Ovary (tissue), 9 donors: ENCODE results near the gene LVRN. TPM values are rescaled to one million over a fixed set of nuclear protein-coding genes. Genes with fewer than 3 reads are reported as not detected.

Experiments
- DNase-seq, 5 donors: peaks; one replicate each; pipeline ENCODE4 v3.0.0-alpha.2; 2019 to 2020
- H3K27ac ChIP-seq, 2 donors: fragments of 200-600 bp; one replicate each; pipeline versions ENCODE4 v1.5.1 to v1.8.0; 2019 to 2022
- H3K27me3 ChIP-seq: fragments of 200-600 bp; one replicate; pipeline ENCODE4 v1.8.0; 2022
- H3K36me3 ChIP-seq: fragments of 200-600 bp; sonication (generic); one replicate; pipeline ENCODE4 v1.5.1; 2019
- H3K4me1 ChIP-seq: one replicate; pipeline ENCODE4 v1.8.1; 2013; ENCODE audit warnings: mild to moderate bottlenecking, moderate library complexity; ENCODE audit not compliant: insufficient read depth
- H3K4me3 ChIP-seq: fragments of 200-600 bp; sonication (generic); one replicate; pipeline ENCODE4 v1.5.1; 2017
- H3K9me3 ChIP-seq, 2 donors: fragments of 200-600 bp in 1 of 2; sonication (generic) in 1 of 2; one replicate each; pipeline versions ENCODE4 v1.5.1 to v1.8.1; 2013 to 2019; ENCODE audit warnings: mild to moderate bottlenecking in 1 of 2, moderate library complexity in 1 of 2
- CTCF ChIP-seq, 3 donors: fragments of 450-650 bp in 2 of 3; fragments of 200-600 bp in 1 of 3; IDR thresholded peaks; one replicate each; pipeline versions ENCODE4 v1.5.1 to v1.8.0; 2016 to 2022; ENCODE audit warnings: antibody characterized with exemption in 3 of 3, mild to moderate bottlenecking in 1 of 3
- EP300 ChIP-seq: sonication (generic); formaldehyde crosslinking; IDR thresholded peaks from one replicate; pipeline ENCODE4 v1.6.1; 2017; ENCODE audit warnings: antibody characterized with exemption
- POLR2A ChIP-seq: fragments of 450-650 bp; IDR thresholded peaks from one replicate; pipeline ENCODE4 v1.6.1; 2017; ENCODE audit warnings: antibody characterized with exemption, mild to moderate bottlenecking, moderate library complexity
- WGBS, 3 donors: extraction: QIAGEN DNeasy Blood & Tissue Kit in 1 of 3; methylation state at CpG; one replicate each; pipeline versions ENCODE4 v1.1.5 to v1.1.7; 2013 to 2017; 5-methylcytosine and 5-hydroxymethylcytosine counted together
- intact Hi-C, 4 donors: fragments of 100-400 bp; cut with DNase I; formaldehyde crosslinking; loops; one replicate each; pipeline versions ENCODE4 v1.11.0 to v1.15.1; 2022 to 2023
- polyA plus RNA-seq, 2 donors: library from polyadenylated mRNA; stranded (reverse); fragments of 200-250 nt in 1 of 2; fragments of 350-450 nt in 1 of 2; fragmentation: Illumina TruSeq in 1 of 2; extraction: RNeasy Lipid Tissue Mini Kit (QIAGEN cat#74804) in 1 of 2; gene quantifications; one replicate each; pipeline ENCODE4 v1.2.3, GENCODE V29; 2013 to 2014
- total RNA-seq, 7 donors: library from RNA; depleted of rRNA in 2 of 7; stranded (reverse); fragments of >200 nt in 2 of 7; fragmentation: NEBNext Ultra II Directional in 3 of 7; extraction: Animal tissue kit (Norgen Biotek cat#: 25700) in 3 of 7; gene quantifications; one replicate each; pipeline versions ENCODE4 v1.1.0 to v1.2.4, GENCODE V29; 2016 to 2023
- donor health status: DM: no; HTN: no; CAD: no; lungs with moderate emphysema.
- donor health status: DM: no; HTN: no; CAD: no.
- donor health status: Bipolar disorder and iron deficiency.
- donor health status: DM: yes; HTN: yes; CAD: no.
- donor health status: DM: no; HTN: no; CAD: no.
- donor health status: DM: yes; HTN: yes; CAD: no.

The LVRN gene
- total and polyA plus RNA-seq, 9 donors: 0.53 to 5.6 (median 1.6) TPM

DNA sequence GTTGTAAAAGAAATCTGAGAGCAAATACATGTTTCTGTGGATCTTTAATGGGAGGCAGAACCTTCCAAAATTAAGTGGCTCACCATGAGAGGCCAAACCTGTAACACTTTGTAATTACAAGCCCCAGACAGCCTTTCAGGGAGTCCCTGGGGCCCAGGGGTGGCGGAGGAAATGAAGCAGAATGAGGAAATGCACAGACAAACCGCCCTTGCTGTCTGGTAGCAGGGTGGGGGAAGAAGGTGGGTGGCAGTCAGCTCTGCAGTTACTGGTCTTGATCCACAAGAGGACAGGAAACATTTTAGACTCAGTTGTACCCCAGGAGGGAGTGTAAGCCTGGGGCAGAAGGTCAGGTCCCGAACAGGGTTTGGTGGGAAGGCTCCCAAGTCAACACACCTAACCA lies 76.5 kb downstream of the LVRN start:
- intact Hi-C loops: no loop called here
- TF ChIP-seq EP300: no peak
- TF ChIP-seq CTCF (IDR thresholded peaks at IDR 0.05): no peak
- TF ChIP-seq POLR2A: no peak
- no peak overlapping the region for H3K27ac ChIP-seq
- no peaks in the 10 kb centered on the region for H3K27me3 ChIP-seq
- H3K36me3 ChIP-seq: no peaks in the 10 kb centered on the region
- no peak overlapping the region for H3K4me3 ChIP-seq
- WGBS, 3 donors: 84 to 91% (median 88%) methylated on average over 3 of the region's 3 CpGs
- H3K9me3 ChIP-seq: no peaks in the 10 kb centered on the region
- H3K4me1 ChIP-seq: no peaks in the 10 kb centered on the region
- no peak for DNase-seq

- intact Hi-C loops: no loop called here
- no peaks in the 10 kb centered on the region for H3K27me3 ChIP-seq
- no peak for TF ChIP-seq EP300
- TF ChIP-seq POLR2A: no peak
- no peak for TF ChIP-seq CTCF (IDR thresholded peaks at IDR 0.05)
- DNase-seq: no peak
- no peaks in the 10 kb centered on the region for H3K36me3 ChIP-seq
- no peaks in the 10 kb centered on the region for H3K4me1 ChIP-seq
- H3K27ac ChIP-seq: no peak overlapping the region
- no peak overlapping the region for H3K4me3 ChIP-seq
- no peaks in the 10 kb centered on the region for H3K9me3 ChIP-seq
These were observed 80.1 kb downstream of the LVRN start for GRCh38 chr5:116042375-116042774.

GRCh38 chr5:116044073-116044472 lies 81.8 kb downstream of the LVRN start:
- Histone ChIP-seq H3K9me3 (no peaks in the 10 kb centered on the region), H3K36me3 (no peaks in the 10 kb centered on the region), H3K4me3 (no peak overlapping the region), H3K4me1 (no peaks in the 10 kb centered on the region), H3K27ac (no peak overlapping the region), H3K27me3 (no peaks in the 10 kb centered on the region)
- TF ChIP-seq POLR2A (no peak), CTCF (IDR thresholded peaks at IDR 0.05) (no peak), EP300 (no peak)
- no peak for DNase-seq
- intact Hi-C loops: no loop called here
- 21 to 36% (median 24%) methylated on average over 3 of the region's 3 CpGs for WGBS, 3 donors

- Histone ChIP-seq H3K36me3 (no peaks in the 10 kb centered on the region), H3K27ac (no peak overlapping the region), H3K9me3 (no peaks in the 10 kb centered on the region), H3K27me3 (no peaks in the 10 kb centered on the region), H3K4me1 (no peaks in the 10 kb centered on the region), H3K4me3 (no peak overlapping the region)
- intact Hi-C loops: no loop called here
- TF ChIP-seq EP300 (no peak), POLR2A (no peak), CTCF (IDR thresholded peaks at IDR 0.05) (no peak)
- no peak for DNase-seq
- WGBS, 3 donors: 85 to 96% (median 85%) methylated on average over 2 of the region's 2 CpGs
These were observed 83.5 kb downstream of the LVRN start for GRCh38 chr5:116045821-116046220.

GRCh38 chr5:116046261-116046660 lies 84.0 kb downstream of the LVRN start:
- no peaks in the 10 kb centered on the region for H3K9me3 ChIP-seq
- intact Hi-C loops: no loop called here
- no peak overlapping the region for H3K27ac ChIP-seq
- 89 to 95% (median 92%) methylated on average over 3 of the region's 3 CpGs for WGBS, 3 donors
- DNase-seq: no peak
- TF ChIP-seq CTCF (IDR thresholded peaks at IDR 0.05) (no peak), POLR2A (no peak), EP300 (no peak)
- H3K36me3 ChIP-seq: no peaks in the 10 kb centered on the region
- H3K4me3 ChIP-seq: no peak overlapping the region
- no peaks in the 10 kb centered on the region for H3K27me3 ChIP-seq
- H3K4me1 ChIP-seq: no peaks in the 10 kb centered on the region
